Stimulated activated CD4-positive, alpha-beta T cell treated with anti-CD3 and anti-CD28 coated beads, TNF-alpha, amount 100 ng/mL, for 4 hours (primary cell): ENCODE data around the gene FAU.
"Not testable (repeated sequence)": the region's sequence is repeated elsewhere in the genome, so short reads cannot be mapped to it uniquely, and the experiment has no call there.

Experiments used
- DNase-seq, 3 experiments: peaks; one replicate each; pipeline ENCODE4 v3.0.0-alpha.2; 2020; ENCODE audit warnings: low read depth in 3 of 3

Gene FAU

GRCh38 chr11:65120831-65121230, 1.1 kb downstream of the FAU start:
- DNase-seq: no peak

GRCh38 chr11:65119670-65119995, 2.3 kb downstream of the FAU start:
- DNase-seq: no peak

- not testable (repeated sequence) for DNase-seq
These were observed 2.9 kb downstream of the FAU start for GRCh38 chr11:65118891-65119669.

GRCh38 chr11:65118097-65118837, 3.7 kb downstream of the FAU start:
- DNase-seq: no peak

- DNase-seq: peak; percentile 100
These were observed 4.5 kb downstream of the FAU start, which contains the start of gene ZNHIT2 for GRCh38 chr11:65117206-65118096. TSS of gene ZNHIT2 (minus strand) at chr11:65117701. CDS start at chr11:65117653, 48 bp downstream.

GRCh38 chr11:65116370-65117205, 5.3 kb downstream of the FAU start:
- peak in 2 of 3 experiments; percentile 35 to 54 for DNase-seq

GRCh38 chr11:65115361-65116082, 6.4 kb downstream of the FAU start:
- DNase-seq: no peak

- no peak for DNase-seq
These were observed 7.3 kb downstream of the FAU start for GRCh38 chr11:65114538-65115171.

GRCh38 chr11:65113839-65114238, 8.1 kb downstream of the FAU start:
- no peak for DNase-seq

GRCh38 chr11:65113361-65113756, 8.6 kb downstream of the FAU start:
- no peak for DNase-seq

GRCh38 chr11:65112546-65113360, 9.2 kb downstream of the FAU start:
- DNase-seq: peak in 2 of 3 experiments; percentile 52 to 58

- DNase-seq: peak; percentile 83 to 89 (median 88)
These were observed 10.0 kb downstream of the FAU start, which contains the start of gene TM7SF2 for GRCh38 chr11:65111744-65112545. TSS of gene TM7SF2 (plus strand) at chr11:65111872. CDS start at chr11:65112016, 144 bp downstream.

GRCh38 chr11:65111159-65111743, 10.7 kb downstream of the FAU start:
- no peak for DNase-seq

GRCh38 chr11:65110354-65110861, 11.5 kb downstream of the FAU start:
- peak; percentile 89 to 98 (median 95) for DNase-seq

GRCh38 chr11:65109231-65110198, 12.4 kb downstream of the FAU start:
- DNase-seq: no peak

- no peak for DNase-seq
These were observed 13.3 kb downstream of the FAU start for GRCh38 chr11:65108469-65109123.
